Osteoblast (primary cell): ENCODE measurements around the gene EPB41. TPM values are rescaled to one million over a fixed set of nuclear protein-coding genes. Genes with fewer than 3 reads are reported as not detected.

Experiments used
- DNase-seq: peaks from one replicate; pipeline ENCODE4 v3.0.0; 2011; ENCODE audit warnings: low spot score, mixed read lengths; ENCODE audit not compliant: insufficient read length; ENCODE audit errors: missing footprints
- H2AFZ ChIP-seq: 2 replicates; pipeline ENCODE4 v1.6.0; 2011; ENCODE audit warnings: mild to moderate bottlenecking, low read length
- H3K27ac ChIP-seq: 2 replicates; pipeline ENCODE4 v1.5.1; 2011; ENCODE audit warnings: mild to moderate bottlenecking, low read depth, low read length, moderate library complexity
- H3K27me3 ChIP-seq: 2 replicates; pipeline ENCODE4 v1.6.0; 2012; ENCODE audit warnings: mild to moderate bottlenecking, control low read depth, inconsistent platforms, low read length, moderate library complexity; ENCODE audit not compliant: insufficient read depth
- H3K36me3 ChIP-seq: 2 replicates; pipeline ENCODE4 v1.5.1; 2011; ENCODE audit warnings: mild to moderate bottlenecking, low read length, control low read depth, moderate library complexity; ENCODE audit not compliant: insufficient read depth
- H3K4me1 ChIP-seq: 2 replicates; pipeline ENCODE4 v1.5.1; 2011; ENCODE audit warnings: mild to moderate bottlenecking, low read length, control low read depth, moderate library complexity; ENCODE audit not compliant: insufficient read depth
- H3K4me2 ChIP-seq: 2 replicates; pipeline ENCODE4 v1.6.0; 2011; ENCODE audit warnings: mild to moderate bottlenecking, low read length; ENCODE audit not compliant: insufficient read depth
- H3K4me3 ChIP-seq: fragments of 200-600 bp; sonication (generic); 3 replicates; pipeline ENCODE4 v1.5.1; 2012; ENCODE audit warnings: mild to moderate bottlenecking, low read length, inconsistent platforms; ENCODE audit not compliant: insufficient read depth
- H3K79me2 ChIP-seq: 2 replicates; pipeline ENCODE4 v1.6.0; 2012; ENCODE audit warnings: mild to moderate bottlenecking, low read length, control low read depth, inconsistent platforms; ENCODE audit not compliant: insufficient read depth
- H3K9me3 ChIP-seq: 2 replicates; pipeline ENCODE4 v1.5.1; 2011; ENCODE audit warnings: low read depth, low read length, control low read depth
- H4K20me1 ChIP-seq: 2 replicates; pipeline ENCODE4 v1.6.0; 2012; ENCODE audit warnings: mild to moderate bottlenecking, low read length, control low read depth; ENCODE audit not compliant: insufficient read depth
- CTCF ChIP-seq: IDR thresholded peaks from 2 replicates; pipeline ENCODE4 v1.5.1; 2011; ENCODE audit warnings: mild to moderate bottlenecking, low read depth, low read length, moderate library complexity; ENCODE audit errors: extremely low read depth
- total RNA-seq: library from RNA; depleted of rRNA; stranded (reverse); fragments of >200 nt; gene quantifications from 2 replicates; pipeline ENCODE4 v1.2.3, GENCODE V29; 2012

The EPB41 gene
- total RNA-seq, 1 donor: 20.6 TPM

GRCh38 chr1:28976248-28976647 is 61.9 kb downstream of the EPB41 start:
- no peak for TF ChIP-seq CTCF
- no peaks in the 10 kb centered on the region for H4K20me1 ChIP-seq
- H3K9me3 ChIP-seq: no peaks in the 10 kb centered on the region
- H3K36me3 ChIP-seq: no peaks in the 10 kb centered on the region
- no peaks in the 10 kb centered on the region for H3K79me2 ChIP-seq
- no peak overlapping the region for H3K4me2 ChIP-seq
- DNase-seq: no peak
- no peak overlapping the region for H2AFZ ChIP-seq
- H3K27me3 ChIP-seq: no peaks in the 10 kb centered on the region
- H3K4me3 ChIP-seq: no peak overlapping the region
- no peak overlapping the region for H3K27ac ChIP-seq
- peaks cover 30% of the 10 kb centered on the region for H3K4me1 ChIP-seq

GRCh38 chr1:28981210-28981609 is 66.8 kb downstream of the EPB41 start:
- H3K9me3 ChIP-seq: no peaks in the 10 kb centered on the region
- no peak overlapping the region for H3K27ac ChIP-seq
- no peak overlapping the region for H3K4me3 ChIP-seq
- no peak overlapping the region for H3K4me2 ChIP-seq
- H3K27me3 ChIP-seq: no peaks in the 10 kb centered on the region
- H3K36me3 ChIP-seq: no peaks in the 10 kb centered on the region
- no peak for DNase-seq
- H4K20me1 ChIP-seq: no peaks in the 10 kb centered on the region
- H3K79me2 ChIP-seq: no peaks in the 10 kb centered on the region
- H2AFZ ChIP-seq: no peak overlapping the region
- H3K4me1 ChIP-seq: no peaks in the 10 kb centered on the region
- no peak for TF ChIP-seq CTCF

- H2AFZ ChIP-seq: no peak overlapping the region
- no peaks in the 10 kb centered on the region for H3K79me2 ChIP-seq
- H3K9me3 ChIP-seq: no peaks in the 10 kb centered on the region
- H4K20me1 ChIP-seq: no peaks in the 10 kb centered on the region
- H3K36me3 ChIP-seq: no peaks in the 10 kb centered on the region
- H3K27me3 ChIP-seq: no peaks in the 10 kb centered on the region
- no peak overlapping the region for H3K27ac ChIP-seq
- H3K4me2 ChIP-seq: no peak overlapping the region
- H3K4me1 ChIP-seq: no peaks in the 10 kb centered on the region
- H3K4me3 ChIP-seq: no peak overlapping the region
- no peak for DNase-seq
- no peak for TF ChIP-seq CTCF
These were observed 67.8 kb downstream of the EPB41 start for GRCh38 chr1:28982198-28982597.

DNA sequence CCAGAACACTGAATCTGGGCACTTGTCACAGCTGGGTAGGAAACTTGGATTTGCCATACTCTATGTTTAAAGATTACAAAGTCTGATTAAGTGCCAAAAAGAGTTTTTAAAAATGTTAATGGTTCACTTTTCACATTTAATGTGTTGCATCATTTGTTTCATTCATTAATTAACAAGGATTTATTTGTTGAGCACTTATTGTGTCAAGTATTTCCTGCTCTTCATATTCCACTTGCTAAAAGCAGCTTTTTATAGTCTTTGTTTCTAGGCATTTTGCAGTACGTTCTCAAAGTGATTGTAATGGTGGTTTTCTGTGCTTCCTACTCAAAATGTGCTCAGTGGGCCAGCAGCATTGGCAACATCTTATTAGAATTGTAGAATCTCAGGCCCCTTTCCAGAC is 68.7 kb downstream of the EPB41 start:
- Histone ChIP-seq H3K27me3 (no peaks in the 10 kb centered on the region), H3K27ac (no peak overlapping the region), H3K4me2 (no peak overlapping the region), H2AFZ (no peak overlapping the region), H3K4me1 (no peaks in the 10 kb centered on the region), H3K4me3 (no peak overlapping the region), H3K36me3 (no peaks in the 10 kb centered on the region), H3K79me2 (no peaks in the 10 kb centered on the region), H3K9me3 (no peaks in the 10 kb centered on the region), H4K20me1 (no peaks in the 10 kb centered on the region)
- no peak for DNase-seq
- no peak for TF ChIP-seq CTCF
